Naive B cell (primary cell): Measurements from ENCODE around the gene PTPA. TPM values are rescaled to one million over a fixed set of nuclear protein-coding genes. Genes with fewer than 3 reads are reported as not detected.
"Not testable (repeated sequence)": the region's sequence is repeated elsewhere in the genome, so short reads cannot be mapped to it uniquely, and the experiment has no call there.

Experiments
- ATAC-seq, 2 donors: fragments of 150-1000 bp; cut with Tn5 transposase; 2 replicates each; pipeline ENCODE4 v1.10.0; 2021; ENCODE audit warnings: low read depth in 2 of 2, mild to moderate bottlenecking in 2 of 2, moderate library complexity in 2 of 2
- DNase-seq: peaks from one replicate; pipeline ENCODE4 v3.0.0; 2022
- H3K27ac Mint-ChIP-seq, 6 donors: one replicate each; pipeline ENCODE4 v1.8.0; 2020 to 2022; ENCODE audit warnings: mild to moderate bottlenecking in 6 of 6, mixed read lengths in 6 of 6, moderate library complexity in 5 of 6, inconsistent platforms in 2 of 6
- H3K27me3 Mint-ChIP-seq, 3 donors: one replicate each; pipeline ENCODE4 v1.8.0; 2021 to 2022; ENCODE audit warnings: mixed read lengths in 3 of 3, mild to moderate bottlenecking in 1 of 3
- H3K36me3 Mint-ChIP-seq, 2 donors: one replicate each; pipeline ENCODE4 v1.8.0; 2020 to 2022; ENCODE audit warnings: mixed read lengths in 2 of 2, inconsistent platforms in 1 of 2, mild to moderate bottlenecking in 1 of 2
- H3K4me1 Mint-ChIP-seq, 3 donors: one replicate each; pipeline ENCODE4 v1.8.0; 2020 to 2022; ENCODE audit warnings: mixed read lengths in 3 of 3, inconsistent platforms in 1 of 3, mild to moderate bottlenecking in 1 of 3, moderate library complexity in 1 of 3
- H3K4me3 Mint-ChIP-seq, 8 donors: one replicate each; pipeline ENCODE4 v1.8.0; 2020 to 2022; ENCODE audit warnings: mild to moderate bottlenecking in 8 of 8, mixed read lengths in 8 of 8, moderate library complexity in 8 of 8, inconsistent platforms in 2 of 8
- H3K9me3 Mint-ChIP-seq, 7 donors: one replicate each; pipeline ENCODE4 v1.8.0; 2020 to 2022; ENCODE audit warnings: mixed read lengths in 7 of 7, mild to moderate bottlenecking in 5 of 7, inconsistent platforms in 2 of 7, moderate library complexity in 1 of 7
- polyA plus RNA-seq, 6 donors: library from polyadenylated mRNA; unstranded; fragments of 300-500 nt; fragmentation: Illumina TruSeq; gene quantifications; one replicate each; pipeline ENCODE4 v1.2.3, GENCODE V29; 2021; ENCODE audit warnings: low read depth in 6 of 6

Gene PTPA
- polyA plus RNA-seq, 6 donors from 2014 or later, result 8.1 to 18.0 (median 13.5) TPM

DNA sequence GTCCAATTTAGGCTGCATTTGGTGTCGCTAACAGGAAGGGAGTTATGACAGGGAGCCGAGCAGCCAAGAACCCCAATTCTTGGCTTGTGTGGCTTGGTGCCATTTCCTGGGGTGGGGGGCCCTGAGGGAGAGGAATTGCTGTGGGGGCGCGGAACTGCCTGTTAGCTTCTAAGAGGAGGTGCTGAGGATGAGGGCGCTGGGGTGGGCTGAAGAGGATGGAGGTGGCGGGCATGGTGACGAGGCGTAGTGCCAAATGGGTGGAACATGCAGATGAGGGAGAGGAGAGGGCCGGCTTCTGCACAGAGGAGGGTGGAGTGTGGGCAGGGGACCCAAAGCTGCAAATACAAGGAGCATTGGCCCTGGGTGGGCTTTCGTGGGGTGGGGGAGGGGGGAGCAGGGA lies 38.9 kb downstream of the PTPA start:
- H3K36me3 Mint-ChIP-seq, result no peaks in the 10 kb centered on the region
- DNase-seq, result no peak
- H3K27ac Mint-ChIP-seq, result peak overlapping the region in 1 of 6 donors; percentile 43
- peaks cover 4 to 13% (median 5%) of the 10 kb centered on the region in 3 donors for H3K4me1 Mint-ChIP-seq
- no peaks in the 10 kb centered on the region for H3K27me3 Mint-ChIP-seq
- H3K9me3 Mint-ChIP-seq, result no peaks in the 10 kb centered on the region
- ATAC-seq, result no peak
- no peak overlapping the region for H3K4me3 Mint-ChIP-seq

DNA sequence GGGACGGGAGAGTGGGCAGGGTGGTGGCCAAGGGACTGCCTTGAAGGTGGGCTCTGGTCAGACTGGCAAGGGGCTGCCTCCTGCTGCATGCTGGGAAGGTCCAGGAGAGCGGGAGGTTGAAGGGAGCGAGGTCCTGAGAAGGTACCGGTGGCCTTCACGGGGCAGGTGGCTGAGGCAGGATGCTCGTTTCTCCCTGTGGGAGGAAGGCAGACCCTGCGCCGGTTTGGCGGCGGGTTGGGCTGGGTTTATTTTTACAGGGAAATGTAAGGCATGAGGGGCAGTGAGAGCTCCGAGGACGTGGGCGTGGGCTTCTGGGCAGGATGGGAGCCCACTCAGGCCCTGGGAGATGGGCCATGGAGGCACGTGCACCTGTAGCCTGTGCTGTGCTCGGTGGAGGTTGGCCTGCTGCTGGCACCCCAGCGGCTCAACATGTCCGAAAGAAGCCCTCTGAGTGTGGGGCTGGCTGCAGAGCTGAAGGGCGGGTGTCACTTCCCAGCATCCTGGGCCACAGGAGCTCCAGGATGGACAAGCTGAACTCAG lies 39.5 kb downstream of the PTPA start:
- Mint-ChIP-seq H3K4me3 (no peak overlapping the region), H3K27ac (no peak overlapping the region), H3K4me1 (peaks cover 4 to 13% (median 5%) of the 10 kb centered on the region in 3 donors), H3K9me3 (no peaks in the 10 kb centered on the region), H3K27me3 (no peaks in the 10 kb centered on the region), H3K36me3 (no peaks in the 10 kb centered on the region)
- ATAC-seq, result no peak
- DNase-seq, result no peak

DNA sequence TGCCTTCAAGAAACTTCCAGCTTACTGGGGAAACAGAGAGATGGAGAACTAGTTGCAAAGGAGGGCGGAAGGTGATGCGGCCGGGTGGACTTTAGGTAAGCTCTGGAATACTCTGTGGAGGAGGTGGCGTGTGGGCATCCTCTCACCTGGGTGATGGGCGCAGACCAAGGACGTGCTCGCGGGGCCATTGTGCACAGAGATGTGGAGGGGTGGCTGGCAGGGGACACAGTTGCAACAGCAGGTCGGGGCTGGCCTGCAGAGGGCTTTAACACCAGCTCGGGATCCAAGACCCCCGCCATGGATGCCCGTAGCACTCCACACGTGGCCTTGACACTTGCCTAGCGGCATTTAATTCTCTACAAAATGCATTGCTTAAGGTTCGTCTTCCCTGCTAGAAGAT lies 40.3 kb downstream of the PTPA start:
- peak overlapping the region in 1 of 8 donors; percentile 51 for H3K4me3 Mint-ChIP-seq
- DNase-seq, result no peak
- ATAC-seq, result no peak
- peak overlapping the region in 2 of 6 donors; percentile 48 to 54 for H3K27ac Mint-ChIP-seq
- no peaks in the 10 kb centered on the region for H3K36me3 Mint-ChIP-seq
- no peaks in the 10 kb centered on the region for H3K9me3 Mint-ChIP-seq
- H3K4me1 Mint-ChIP-seq, result peaks cover 4 to 13% (median 5%) of the 10 kb centered on the region in 3 donors
- no peaks in the 10 kb centered on the region for H3K27me3 Mint-ChIP-seq

DNA sequence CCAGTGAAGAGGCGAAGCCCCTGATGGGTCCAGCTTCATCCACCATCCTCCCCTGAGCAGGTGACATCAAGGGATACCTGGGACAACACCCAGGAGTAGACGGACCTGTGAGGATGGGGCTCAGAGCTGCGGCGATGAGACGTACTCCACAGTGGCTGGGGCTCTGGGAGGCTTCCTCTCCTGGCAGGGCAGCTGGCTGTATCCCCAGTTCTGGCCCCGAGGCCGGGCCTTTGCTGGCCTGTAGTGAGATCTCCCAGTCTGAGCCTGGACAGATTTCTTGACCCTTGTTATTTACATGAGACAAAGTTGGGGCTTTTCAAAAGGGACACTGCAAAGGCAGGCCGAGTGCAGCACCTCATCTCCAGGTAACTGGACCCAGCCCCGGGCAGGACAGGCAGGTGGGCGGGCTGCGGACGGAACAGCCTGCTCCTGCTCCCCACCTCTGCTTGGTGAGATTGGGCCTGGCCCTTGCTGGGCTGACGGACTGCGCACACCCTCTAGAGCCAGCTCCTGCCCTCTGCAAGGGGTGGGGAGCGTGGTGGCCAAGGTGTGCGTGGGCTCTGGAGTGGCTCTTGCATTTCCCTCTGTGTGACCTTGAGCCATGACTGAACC lies 43.8 kb downstream of the PTPA start:
- Mint-ChIP-seq H3K27me3 (no peaks in the 10 kb centered on the region), H3K4me1 (peaks cover 3 to 7% (median 5%) of the 10 kb centered on the region in 3 donors), H3K9me3 (no peaks in the 10 kb centered on the region), H3K4me3 (no peak overlapping the region), H3K27ac (no peak overlapping the region), H3K36me3 (no peaks in the 10 kb centered on the region)
- DNase-seq, result no peak
- no peak for ATAC-seq

DNA sequence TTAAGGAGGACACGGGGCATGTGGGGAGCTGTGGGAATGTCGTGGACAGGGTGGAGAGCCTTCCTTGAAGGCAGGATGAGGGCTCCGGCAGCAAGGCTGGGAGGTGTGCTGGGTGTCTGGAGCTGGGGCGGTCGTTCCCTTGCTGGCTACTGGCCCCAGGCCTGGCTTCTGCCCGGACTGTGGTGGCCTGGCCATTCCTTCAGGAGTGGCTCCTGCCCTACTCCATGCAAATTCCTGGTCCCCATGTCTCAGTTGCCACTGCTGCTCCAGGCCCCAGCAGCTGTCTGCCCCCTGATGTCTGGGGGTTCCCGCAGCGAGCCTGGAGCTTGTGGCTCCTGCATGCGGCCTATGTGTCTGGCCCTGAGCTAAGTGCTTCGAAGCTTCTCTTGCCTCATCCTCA lies 44.9 kb downstream of the PTPA start:
- Mint-ChIP-seq H3K4me3 (no peak overlapping the region), H3K27me3 (no peaks in the 10 kb centered on the region), H3K4me1 (peaks cover 0 to 5% (median 3%) of the 10 kb centered on the region in 3 donors), H3K36me3 (no peaks in the 10 kb centered on the region), H3K9me3 (no peaks in the 10 kb centered on the region), H3K27ac (no peak overlapping the region)
- DNase-seq (no peak), ATAC-seq (no peak)

DNA sequence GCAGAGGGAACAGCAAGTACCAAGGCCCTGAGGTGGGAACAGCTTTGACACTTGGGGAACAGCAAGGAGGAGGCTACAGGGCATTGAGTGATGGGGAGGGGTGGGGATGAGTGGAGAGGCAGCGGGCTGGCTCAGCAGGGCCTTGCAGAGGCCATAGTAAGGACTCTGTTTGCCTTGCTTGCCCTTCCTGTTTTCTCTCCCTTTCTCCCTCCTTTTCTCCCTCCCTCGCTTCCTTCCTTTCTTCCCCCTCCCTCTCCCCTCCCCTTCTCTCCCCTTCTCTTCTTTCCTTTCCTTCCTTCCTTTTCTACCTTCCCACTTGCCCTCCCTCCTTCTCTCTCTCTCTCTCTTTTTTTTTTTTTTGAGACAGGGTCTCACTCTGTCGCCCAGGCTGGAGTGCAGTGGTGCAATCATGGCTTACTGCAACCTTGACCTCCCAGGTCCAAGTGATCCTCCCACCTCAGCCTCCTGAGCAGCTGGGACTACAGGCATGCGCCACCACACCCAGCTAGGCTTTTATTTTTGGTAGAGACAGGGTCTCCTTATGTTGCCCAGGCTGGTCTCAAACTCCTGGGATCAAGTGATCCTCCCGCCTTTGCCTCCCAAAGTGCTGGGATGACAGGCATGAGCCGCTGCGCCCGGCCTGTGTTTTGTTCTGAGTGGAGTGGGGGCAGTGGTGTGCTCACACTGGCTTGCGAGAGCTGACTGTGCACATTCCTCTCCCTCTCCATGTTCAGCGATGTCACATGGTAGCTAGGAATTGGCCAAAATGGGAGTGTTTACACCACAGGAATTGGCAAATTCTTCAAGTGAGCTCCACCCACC lies 49.7 kb downstream of the PTPA start:
- Mint-ChIP-seq H3K27ac (peak overlapping the region in 1 of 6 donors; percentile 89), H3K9me3 (peaks cover 0 to 4% (median 0%) of the 10 kb centered on the region in 7 donors), H3K4me3 (no peak overlapping the region), H3K36me3 (no peaks in the 10 kb centered on the region), H3K4me1 (peaks cover 0 to 4% (median 0%) of the 10 kb centered on the region in 3 donors), H3K27me3 (no peaks in the 10 kb centered on the region)
- DNase-seq (no peak), ATAC-seq (no peak)

DNA sequence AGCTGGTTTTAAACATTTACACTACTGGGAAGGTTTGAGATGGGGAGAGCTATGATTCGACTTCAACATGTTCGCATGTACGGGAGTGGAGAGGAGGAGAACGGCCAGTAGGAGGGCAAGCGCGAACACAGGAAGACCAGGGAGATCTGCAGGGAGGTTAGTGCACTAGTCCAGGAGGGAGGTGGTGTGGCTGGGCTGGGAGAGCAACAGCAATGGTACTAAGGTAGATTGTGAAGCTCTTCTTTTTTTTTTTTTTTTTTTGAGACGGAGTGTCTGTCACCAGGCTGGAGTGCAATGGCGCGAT lies 50.3 kb downstream of the PTPA start:
- Mint-ChIP-seq H3K27ac (peak overlapping the region in 1 of 6 donors; percentile 39), H3K27me3 (peaks cover 0 to 4% (median 0%) of the 10 kb centered on the region in 3 donors), H3K4me3 (no peak overlapping the region), H3K36me3 (no peaks in the 10 kb centered on the region), H3K4me1 (peaks cover 0 to 4% (median 0%) of the 10 kb centered on the region in 3 donors), H3K9me3 (peaks cover 0 to 4% (median 0%) of the 10 kb centered on the region in 7 donors)
- ATAC-seq, result no peak
- DNase-seq, result no peak

DNA sequence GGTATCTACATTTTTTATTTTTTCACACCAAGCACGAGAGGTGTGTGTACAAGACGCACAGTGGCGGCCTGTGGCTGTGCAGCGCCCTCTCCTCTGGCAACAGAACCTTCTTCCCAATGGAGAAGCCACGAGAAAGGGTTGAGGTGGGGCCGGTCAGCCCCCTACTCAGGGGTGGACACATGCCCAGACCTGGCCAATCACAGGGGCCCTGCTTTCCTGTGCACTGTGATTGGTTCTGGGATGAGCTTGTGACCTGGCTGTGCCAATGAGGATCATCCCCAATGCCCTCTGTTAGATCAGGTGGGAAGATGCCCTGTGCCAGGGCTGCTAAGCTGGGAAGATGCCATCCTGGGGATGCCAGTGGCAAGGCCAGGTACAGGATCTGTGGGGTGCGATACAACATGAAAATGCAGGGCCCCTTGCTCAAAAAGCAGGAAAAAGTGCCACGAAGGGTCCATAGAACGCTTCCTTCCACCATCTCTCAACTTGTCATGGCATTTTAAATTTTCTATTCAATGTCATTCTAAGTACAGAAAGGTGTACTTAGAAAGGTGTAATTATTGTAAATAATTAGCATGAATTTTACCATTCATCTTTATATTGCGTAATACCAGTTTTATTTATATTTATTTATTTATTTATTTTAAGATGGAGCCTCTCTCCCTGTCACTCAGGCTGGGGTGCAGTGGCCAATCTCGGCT lies 51.4 kb downstream of the PTPA start:
- DNase-seq (no peak), ATAC-seq (no peak)
- H3K4me3 Mint-ChIP-seq, result no peak overlapping the region
- H3K27ac Mint-ChIP-seq, result no peak overlapping the region
- no peaks in the 10 kb centered on the region for H3K36me3 Mint-ChIP-seq
- H3K4me1 Mint-ChIP-seq, result peaks cover 6 to 9% (median 7%) of the 10 kb centered on the region in 3 donors
- peaks cover 0 to 4% (median 0%) of the 10 kb centered on the region in 7 donors for H3K9me3 Mint-ChIP-seq
- H3K27me3 Mint-ChIP-seq, result peaks cover 0 to 4% (median 3%) of the 10 kb centered on the region in 3 donors

DNA sequence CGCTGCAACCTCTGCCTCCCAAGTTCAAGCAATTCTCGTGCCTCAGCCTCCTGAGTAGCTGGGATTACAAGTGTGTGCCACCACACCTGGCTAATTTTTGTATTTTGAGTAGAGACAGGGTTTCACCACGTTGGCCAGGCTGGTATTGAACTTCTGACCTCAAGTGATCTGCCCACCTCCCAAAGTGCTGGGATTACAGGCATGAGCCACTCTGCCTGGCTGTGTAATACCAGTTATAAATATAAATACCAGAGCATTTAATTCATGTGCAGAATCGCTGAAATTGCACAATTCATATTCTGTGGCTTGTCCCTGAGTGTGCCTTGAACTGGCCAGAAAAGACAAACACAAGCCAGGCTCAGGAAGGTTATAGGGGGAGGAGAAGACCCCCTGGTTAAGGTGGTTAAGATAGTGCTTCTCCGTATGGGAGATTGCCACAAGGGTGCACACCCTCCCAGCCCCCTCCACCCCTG lies 52.0 kb downstream of the PTPA start:
- peaks cover 11 to 13% (median 11%) of the 10 kb centered on the region in 3 donors for H3K4me1 Mint-ChIP-seq
- H3K4me3 Mint-ChIP-seq, DNase-seq, H3K9me3 Mint-ChIP-seq, H3K36me3 Mint-ChIP-seq, H3K27me3 Mint-ChIP-seq, ATAC-seq, H3K27ac Mint-ChIP-seq: not testable (repeated sequence)

DNA sequence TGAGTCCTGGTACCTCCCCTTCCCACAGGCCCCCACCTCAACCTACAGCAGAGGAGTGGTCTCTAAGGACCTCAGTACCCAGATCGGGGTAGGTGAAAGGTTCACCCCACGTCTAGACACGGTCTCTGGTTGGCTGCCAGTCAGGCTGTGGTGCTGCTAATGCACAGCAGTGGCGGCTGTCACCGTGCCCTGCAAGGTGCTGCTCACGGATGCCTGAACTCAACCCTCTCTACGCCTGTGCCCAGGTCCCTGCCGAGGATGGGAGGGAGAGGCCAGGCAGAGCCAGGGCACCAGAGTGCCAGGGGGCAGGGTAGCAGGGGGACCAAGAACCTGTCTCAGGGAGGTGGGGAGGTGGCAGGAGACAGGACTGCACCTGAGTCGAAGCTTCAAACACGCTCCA lies 52.5 kb downstream of the PTPA start:
- no peak for ATAC-seq
- DNase-seq, result no peak
- Mint-ChIP-seq H3K4me1 (peaks cover 11 to 13% (median 11%) of the 10 kb centered on the region in 3 donors), H3K36me3 (no peaks in the 10 kb centered on the region), H3K27ac (peak overlapping the region in 1 of 6 donors; percentile 75), H3K9me3 (peaks cover 0 to 4% (median 0%) of the 10 kb centered on the region in 7 donors), H3K27me3 (peaks cover 0 to 8% (median 4%) of the 10 kb centered on the region in 3 donors), H3K4me3 (no peak overlapping the region)

DNA sequence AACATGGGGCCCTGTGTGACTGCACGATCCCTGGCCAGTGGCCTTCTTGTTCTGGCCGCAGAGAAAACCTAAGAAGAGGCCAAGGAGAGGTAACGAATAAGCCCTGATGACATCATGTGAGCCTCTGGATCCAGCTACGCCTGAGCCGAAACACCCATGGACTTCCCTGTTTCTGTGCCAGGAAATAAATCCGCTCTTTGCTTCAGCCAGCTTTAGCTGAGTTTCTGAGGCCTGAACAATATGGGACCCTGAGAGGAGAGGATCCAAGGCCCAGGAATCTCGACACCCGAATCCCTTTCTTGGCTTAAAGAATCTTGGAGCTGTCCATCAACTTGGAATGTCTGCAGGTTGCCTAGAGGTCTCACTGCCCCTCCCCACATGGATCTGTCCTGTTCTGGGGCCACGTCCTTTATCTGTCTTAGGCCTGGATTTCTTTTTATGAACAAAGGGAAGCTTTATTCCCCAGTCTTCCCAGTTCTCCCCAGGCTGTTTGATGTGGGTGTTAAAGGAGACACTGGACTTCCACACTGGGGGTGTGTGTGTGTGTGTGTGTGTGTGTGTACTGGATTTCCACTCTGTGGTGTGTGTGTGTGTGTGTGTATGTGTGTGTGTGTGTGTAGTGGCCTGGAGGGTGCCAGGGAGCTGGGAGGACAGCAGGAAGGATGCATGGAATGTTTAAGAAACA lies 53.2 kb downstream of the PTPA start:
- peaks cover 0 to 8% (median 4%) of the 10 kb centered on the region in 3 donors for H3K27me3 Mint-ChIP-seq
- peaks cover 0 to 4% (median 0%) of the 10 kb centered on the region in 7 donors for H3K9me3 Mint-ChIP-seq
- H3K27ac Mint-ChIP-seq, result no peak overlapping the region
- H3K36me3 Mint-ChIP-seq, result no peaks in the 10 kb centered on the region
- H3K4me3 Mint-ChIP-seq, result peak overlapping the region in 1 of 8 donors; percentile 15
- H3K4me1 Mint-ChIP-seq, result peaks cover 11 to 13% (median 11%) of the 10 kb centered on the region in 3 donors
- DNase-seq, result no peak
- ATAC-seq, result no peak

DNA sequence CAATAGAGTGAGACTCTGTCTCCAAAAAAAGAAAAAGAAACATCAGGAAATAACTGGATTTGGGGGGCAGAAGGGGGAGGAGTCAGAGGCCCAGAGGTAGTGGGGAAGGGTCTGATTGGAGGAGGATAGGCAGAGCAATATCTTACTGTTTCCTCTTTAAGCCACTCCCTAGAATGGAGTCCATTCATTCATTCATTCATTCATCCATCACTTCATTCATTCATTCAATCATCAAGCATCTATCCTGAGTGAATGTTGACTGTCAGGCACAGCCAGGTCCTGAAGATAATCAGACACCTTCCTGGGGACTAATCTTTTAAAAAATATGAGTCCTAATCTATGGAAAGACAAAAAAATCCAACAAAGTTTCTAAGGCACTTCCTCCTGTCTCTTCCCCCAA lies 54.0 kb downstream of the PTPA start:
- no peak overlapping the region for H3K4me3 Mint-ChIP-seq
- no peak for ATAC-seq
- peaks cover 0 to 8% (median 7%) of the 10 kb centered on the region in 3 donors for H3K27me3 Mint-ChIP-seq
- H3K27ac Mint-ChIP-seq, result no peak overlapping the region
- no peak for DNase-seq
- no peaks in the 10 kb centered on the region for H3K36me3 Mint-ChIP-seq
- peaks cover 0 to 4% (median 0%) of the 10 kb centered on the region in 7 donors for H3K9me3 Mint-ChIP-seq
- H3K4me1 Mint-ChIP-seq, result peaks cover 11 to 13% (median 11%) of the 10 kb centered on the region in 3 donors
